AG08396 (cell line): ENCODE results near the gene ATG101.

Source experiments
- DNase-seq: peaks from one replicate; pipeline ENCODE4 v3.0.0; 2012; ENCODE audit warnings: low spot score, mixed read lengths

ATG101 gene, protein sequence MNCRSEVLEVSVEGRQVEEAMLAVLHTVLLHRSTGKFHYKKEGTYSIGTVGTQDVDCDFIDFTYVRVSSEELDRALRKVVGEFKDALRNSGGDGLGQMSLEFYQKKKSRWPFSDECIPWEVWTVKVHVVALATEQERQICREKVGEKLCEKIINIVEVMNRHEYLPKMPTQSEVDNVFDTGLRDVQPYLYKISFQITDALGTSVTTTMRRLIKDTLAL

DNA sequence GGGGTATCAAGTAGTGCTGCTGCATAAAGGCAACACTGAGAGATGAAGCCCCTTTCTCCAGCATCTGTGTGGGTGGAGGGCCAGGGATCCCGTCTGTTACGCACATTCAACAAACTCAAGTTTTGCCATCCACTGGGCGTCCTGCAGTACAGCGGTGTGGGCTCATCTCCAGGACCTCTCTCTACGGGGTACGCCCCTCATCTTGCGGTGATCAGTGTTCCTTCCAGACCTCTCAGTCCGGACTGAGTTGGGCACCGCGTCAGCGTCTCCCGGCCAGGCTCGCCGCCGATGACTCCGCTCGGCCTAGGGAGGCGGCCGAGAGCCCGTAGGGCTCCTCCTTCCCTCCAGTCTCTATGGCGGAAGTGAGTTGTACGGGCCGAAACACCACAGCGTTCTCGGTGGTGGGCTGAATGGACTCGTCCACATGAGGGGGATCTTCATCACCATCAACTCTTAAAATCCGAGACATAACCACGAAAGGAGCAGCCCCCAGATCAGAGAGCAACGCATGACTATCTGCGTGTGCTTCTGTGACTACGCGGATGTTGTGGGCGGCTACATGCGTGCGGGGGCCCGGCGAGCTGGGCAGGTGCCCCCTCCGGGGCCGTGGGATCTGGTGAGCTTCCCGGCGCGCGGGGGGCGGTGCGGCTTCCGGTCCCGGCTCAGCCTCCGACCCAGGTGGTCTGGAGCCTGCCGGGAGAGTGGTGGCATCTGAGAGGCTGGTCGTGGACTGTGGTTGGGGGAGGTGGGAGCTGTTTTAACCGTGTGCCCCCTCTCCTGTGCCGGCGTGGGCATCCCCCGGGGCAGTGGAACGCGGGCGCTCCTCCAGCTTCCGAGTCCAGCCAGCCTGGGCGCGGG lies at the start of gene ATG101:
TSS of gene ATG101 (plus strand) at position 652 of the 858 bp plus-strand sequence. CDS start 3,673 bp downstream, outside the sequence.
- peak; percentile 95 for DNase-seq

DNA sequence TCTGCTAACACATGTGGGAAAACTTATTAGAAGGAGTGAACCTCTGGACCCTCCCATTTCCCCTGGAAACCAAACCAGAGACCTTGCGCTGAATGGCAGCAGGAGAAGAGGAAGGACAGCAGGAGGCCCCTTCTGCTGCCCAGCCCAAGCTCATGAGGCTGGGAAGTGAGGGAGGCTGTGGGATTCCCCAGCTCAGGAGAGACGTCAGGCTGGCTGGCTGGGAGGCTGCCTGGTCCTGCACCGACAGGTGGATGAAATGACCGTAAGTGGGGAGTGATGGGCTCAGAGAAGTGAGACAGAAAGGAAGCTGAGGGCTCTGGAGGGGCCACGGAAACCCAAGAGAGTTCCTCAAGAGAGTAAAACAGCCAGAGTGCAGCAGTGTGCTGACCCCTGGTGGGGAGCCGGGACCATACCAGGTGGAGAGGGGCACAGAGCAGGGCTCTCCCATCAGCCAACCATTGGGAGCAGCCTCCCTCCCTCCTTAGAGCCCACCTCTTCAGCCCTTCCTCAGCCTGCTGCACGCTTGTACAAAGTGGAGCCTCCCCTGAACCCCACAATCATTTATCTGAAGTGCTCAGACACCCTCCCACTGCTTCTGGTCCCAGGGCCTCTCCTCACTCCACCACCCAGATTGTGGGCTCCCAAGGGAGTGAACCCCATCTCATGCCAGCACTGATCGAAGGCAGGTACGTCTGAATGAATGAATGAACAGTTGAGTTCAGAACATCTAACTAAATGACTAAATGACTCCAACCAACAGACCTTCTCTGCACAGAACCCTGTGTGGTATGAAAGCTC lies 49.0 kb upstream of the ATG101 start:
- peak; percentile 79 for DNase-seq

DNA sequence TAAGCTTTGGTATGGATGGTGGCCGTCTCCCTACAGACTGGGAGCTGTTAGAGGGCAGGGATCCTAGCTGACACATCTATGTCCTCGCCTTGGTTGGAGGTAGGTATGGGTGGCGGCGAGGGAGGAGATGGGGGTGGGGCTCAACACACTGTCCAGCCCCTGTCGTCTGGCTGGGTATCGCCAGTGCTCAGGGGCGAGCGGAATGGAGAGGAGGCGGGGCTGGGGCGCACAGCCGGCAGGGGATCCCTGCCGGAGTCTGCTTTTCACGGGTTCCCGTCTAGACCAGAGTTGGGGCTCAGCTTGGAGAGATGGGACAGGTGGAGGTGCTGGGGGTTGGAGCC lies 47.0 kb upstream of the ATG101 start:
- no peak for DNase-seq

DNA sequence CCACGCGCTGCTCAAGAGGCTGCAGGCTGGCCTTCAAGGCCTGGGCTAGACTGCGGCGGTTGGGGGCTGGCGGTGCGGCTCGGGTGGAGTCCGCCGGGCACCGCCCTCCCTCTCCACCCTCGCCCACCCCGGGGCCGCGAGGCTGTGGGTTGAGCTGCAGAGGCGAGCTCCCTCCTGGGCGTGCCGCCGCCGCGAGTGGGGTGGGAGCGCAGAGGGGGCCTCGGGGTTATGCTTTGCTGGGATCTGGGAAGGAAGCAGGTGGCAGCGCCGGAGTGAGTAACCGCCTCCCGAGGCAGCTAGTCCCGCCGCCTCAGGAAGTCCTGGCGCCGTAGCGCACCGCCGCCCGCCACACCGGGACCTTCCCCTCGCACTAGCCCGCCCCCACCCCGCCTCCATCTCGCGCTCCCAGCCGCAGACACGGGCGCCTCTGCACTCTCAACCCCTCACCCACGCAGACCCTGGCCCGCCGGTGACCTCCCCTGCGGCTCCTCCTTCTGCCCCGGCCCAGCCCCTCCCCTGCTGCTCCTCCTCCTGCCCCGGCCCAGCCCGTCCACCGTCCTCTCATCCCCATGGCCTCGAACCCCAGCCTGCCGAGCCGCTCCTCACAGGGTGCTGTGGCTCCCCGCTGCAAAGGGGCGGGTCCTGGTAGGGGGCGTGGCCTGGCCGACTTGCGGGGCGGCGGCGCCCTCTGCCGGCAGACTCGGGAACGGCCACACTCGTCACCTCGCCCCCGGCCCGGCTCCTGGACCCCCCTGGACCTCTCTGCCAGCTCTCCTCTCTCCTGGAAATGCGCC lies 46.4 kb upstream of the ATG101 start:
- peak; percentile 95 for DNase-seq

DNA sequence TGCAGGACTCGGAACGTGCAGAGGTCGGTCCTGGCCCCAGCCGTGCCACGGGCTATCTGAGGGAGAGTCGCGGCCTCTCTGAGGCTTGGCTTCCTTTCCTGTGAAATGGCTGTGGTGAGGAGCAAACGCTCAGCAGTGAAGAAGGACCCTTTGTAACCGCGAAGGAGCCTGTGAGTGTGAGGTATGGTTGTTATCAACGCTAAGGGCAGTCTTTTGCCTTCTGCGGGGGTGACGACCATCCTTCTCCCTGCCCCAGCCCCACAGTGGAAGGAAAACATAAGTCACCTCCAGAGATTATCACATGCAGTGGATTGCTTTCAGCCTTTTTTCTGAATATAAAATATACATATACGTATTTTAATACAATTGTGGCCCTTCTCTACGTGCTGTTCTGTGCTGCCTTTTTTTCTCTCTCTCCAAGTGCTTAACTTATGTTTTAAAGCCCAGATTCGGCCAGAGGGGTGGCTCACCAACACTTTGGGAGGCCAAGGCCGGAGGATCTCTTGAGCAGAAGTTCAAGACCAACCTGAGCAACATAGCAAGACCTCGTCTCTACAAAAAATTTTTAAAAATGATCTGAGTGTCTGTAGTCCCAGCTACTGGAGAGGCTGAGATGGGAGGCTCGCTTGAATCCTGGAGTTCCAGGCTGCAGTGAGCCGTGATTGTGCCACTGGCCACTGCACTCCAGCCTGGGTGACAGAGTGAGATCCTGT lies 45.6 kb upstream of the ATG101 start:
- no peak for DNase-seq

DNA sequence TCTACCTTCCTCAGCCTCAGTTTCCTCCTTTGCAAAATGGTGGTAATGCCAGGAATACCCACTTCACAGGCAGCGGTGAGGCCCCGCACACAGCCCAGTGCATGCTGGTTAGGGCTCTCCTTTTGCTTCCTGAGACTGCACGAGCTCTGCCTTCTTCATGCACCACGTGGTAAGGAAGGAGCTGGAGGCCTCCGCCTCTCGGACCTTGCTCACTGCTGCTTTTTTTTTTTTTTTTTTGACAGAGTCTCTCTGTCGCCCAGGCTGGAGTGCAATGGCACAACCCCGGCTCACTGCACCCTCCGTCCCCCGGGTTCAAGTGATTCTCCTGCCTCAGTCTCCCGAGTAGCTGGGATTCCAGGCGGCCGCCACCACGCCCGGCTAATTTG lies 44.9 kb upstream of the ATG101 start:
- no peak for DNase-seq

DNA sequence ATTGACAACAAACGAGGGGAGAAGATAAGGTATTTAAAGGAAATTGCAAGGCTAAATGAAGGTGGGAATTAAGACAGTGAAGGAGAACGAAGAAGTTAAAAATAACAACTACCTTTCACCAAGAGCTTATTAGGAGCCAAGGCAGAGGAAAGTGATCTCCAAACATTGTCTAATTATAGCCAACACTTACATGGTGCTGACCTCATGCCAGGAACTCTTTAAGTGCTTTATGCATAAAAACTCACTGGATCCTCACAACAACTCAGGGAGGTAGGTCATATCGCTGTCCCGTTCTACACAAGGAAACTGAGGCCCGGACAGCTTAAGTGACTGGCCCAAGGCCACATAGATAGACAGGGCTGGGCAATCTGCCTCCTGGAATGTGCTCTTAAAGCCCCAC lies 43.5 kb upstream of the ATG101 start:
- no peak for DNase-seq

DNA sequence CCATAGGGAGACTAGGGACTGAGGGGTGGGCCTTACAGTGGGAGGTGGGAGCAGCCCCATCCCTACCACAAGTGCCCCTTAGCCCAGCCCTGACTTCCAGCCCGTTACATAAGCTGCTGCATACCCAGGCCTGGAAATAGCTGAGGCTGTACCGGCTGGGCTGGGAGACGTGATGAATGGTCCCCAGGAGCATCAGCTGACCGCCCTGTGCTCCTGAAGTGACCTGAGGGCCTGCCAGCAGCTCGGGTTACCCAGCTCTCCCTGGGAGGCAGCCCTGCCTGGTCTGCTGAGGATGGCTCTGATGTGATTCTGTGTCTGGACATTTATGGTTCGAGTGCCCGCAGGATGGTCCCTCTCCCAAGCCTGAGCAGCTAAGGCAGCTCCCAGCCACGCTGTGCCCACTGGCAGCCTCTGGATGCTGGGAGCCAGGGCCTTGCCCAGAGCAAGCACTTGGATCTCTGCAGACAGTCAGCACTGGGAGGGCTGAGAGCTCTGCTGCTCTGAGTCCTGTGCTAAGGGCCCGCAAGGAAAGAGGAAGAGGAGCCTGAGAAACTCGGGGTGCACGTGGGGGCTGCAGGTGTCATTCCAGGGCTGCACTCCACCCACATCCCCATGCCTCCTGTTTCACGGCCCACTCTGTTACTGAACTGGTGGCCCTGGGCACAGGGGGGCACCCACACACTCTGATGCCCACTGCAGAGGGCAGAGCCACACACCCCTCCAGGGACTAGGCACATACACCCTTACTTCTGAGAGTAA lies 42.5 kb upstream of the ATG101 start:
- no peak for DNase-seq

DNA sequence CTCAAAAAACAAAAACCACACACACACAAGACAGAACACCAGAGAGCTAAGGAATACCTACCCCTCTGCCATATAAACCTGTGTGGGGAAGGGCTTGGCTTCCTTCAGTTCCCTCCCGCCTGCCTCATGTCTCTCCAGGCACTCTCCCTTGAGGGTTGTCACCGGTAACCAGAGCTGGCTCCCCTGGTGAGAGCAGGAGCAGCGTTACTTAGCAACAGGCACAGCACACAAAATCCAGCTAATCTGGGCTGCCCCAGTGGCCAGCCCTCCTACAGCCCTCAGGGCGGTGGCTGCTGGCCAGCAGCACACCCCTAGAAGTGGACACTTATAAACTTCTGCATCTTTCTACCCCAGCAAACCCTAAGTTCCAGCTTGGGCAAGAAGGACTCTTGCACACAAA lies 40.1 kb upstream of the ATG101 start:
- DNase-seq, result no peak

DNA sequence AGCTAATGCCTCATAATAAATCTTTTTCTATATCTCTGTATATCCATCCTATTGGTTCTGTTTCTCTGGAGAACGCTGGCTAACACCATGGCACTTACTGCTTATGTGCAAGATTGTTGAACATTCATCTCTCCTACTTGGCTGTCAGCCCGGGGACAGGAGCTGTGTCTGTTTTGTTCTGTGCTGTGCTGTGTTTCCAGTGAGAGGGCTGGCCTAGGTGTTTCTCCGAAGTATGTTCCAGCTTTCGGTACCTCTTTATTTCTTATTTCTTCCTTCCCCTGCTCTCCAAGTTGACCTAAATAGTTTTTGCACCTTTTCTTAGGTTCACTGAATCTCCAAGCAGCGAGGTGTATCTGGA lies 37.4 kb upstream of the ATG101 start:
- DNase-seq, result peak; percentile 64

DNA sequence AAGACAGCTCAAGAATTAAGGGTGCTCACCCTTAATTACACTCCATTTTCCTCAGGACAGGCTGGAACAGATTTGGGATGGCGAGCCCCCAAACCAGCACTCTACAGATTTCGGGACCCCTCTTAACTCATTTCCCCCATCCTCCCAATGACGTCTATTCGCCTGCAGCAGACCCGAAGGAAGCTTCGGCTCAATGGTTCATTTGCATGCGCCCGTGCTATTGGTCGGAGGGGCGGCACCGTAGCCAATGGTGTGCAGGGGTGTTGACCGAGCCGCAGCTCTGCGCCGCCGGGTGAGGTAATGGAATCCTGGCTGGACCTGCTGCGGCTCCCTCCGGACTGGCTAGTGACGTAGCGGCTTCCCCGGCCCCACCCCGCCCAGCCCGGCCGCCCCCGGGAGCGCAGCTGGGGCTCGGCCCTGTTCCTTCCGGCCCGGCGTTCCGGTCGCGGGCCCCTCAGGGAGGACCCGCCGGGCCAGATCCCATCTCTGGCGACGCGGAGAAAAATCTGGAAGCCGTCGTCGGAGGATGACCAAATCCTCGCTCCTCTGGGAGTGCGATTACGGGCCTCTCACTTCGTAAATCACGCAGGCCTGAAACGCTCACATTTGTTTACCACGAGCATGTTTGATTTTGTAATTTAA lies 36.9 kb upstream of the ATG101 start:
- DNase-seq, result peak; percentile 98

DNA sequence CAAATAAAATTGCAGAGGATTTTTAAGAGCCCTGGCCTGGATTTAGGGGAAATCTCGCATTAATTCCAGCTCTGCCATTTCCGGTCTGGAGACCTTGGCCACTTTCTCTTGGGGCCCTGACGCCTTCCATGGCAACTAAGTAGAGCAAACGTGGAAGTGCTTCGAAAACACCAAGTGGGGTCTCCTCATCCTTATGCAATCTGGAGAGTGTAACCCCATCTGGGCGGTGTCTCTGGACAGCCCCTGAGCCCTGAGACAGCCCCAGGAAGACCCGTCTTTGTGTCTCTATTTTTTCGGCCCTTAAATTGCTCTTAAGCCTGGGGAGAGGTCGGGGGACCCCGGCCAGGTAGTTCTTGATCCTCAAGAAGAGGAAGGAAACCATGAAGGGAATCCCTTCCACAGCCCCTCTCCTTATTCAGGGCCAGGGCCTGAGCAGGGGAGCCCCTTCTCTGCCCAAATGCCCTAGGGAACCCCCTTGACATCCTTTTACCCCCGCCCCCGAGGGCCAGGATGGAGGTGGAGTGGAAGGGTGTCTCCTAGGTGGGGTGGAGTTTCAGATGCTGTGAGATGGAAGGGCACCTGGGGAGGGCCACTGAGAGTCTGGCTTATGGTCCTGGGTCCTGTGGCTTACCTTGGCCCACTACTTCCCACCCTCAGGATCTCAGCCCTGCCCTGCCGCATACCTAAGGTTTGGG lies 36.2 kb upstream of the ATG101 start:
- DNase-seq, result no peak

DNA sequence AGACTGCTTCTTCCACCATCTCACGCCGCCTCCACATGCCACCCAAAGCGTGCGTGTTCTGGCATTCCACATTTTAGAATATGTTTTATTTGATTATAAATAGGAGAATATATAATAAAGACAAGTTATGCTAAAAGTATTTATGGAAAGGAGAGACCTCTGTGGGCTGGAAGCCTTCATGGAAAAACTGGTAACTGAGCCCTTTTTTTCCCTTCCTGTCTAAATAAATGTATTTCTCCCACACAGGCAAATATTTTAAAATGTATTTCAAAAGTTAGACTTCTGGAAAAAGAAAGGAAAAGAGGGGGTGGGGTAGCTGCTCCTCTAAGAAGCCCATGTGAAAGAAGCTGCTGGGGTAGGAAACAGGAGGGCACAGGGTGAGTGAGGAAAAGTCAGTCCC lies 34.6 kb upstream of the ATG101 start:
- no peak for DNase-seq

DNA sequence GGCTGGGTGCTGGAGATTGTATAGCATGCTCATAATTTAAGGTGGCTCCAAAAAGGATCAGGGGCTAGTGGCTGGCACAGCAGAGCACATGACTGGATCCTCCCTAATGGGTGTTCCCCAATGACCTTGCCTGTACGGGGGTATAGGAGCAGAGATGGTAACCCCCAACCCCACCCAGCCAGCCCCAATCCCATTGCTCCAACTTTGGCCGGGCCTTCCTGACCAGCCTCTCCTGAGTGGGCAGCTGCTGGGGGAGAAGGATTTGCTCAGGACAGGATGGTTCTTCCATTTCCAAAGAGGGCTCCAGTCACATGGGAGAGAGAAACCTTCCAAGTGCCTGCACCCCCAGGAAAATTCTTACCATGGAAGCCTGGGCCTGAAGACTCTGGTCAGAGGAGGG lies 33.9 kb upstream of the ATG101 start:
- DNase-seq, result no peak

DNA sequence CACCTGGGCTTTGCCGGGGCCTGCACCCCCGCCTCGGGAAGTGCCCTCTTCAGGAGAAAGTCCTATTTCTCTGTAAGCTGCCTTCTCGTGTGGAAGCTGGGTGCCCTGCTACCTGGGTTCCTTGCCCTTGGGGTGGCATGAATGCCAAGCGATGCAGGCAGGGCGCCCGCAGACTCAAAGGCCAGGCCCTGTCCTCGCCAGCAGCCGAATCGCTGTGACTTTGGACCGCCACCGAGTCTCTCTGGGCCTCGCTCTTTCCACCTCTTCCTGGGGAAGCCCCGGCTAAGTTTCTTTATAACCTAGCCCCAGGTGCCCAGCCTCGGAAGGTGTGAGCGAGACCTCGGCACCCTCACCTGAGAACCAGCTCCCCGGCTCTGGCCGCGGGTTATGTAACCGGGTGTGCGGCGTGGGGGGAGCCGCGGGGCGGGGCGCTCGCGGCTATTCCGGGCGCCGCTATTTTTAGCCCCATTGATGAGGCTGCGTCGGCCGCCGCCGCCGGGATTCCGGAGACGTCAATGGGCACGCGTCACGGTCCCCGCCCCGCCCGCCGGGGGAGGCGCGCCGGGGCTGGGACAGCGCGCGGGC lies 33.1 kb upstream of the ATG101 start:
- peak; percentile 92 for DNase-seq

DNA sequence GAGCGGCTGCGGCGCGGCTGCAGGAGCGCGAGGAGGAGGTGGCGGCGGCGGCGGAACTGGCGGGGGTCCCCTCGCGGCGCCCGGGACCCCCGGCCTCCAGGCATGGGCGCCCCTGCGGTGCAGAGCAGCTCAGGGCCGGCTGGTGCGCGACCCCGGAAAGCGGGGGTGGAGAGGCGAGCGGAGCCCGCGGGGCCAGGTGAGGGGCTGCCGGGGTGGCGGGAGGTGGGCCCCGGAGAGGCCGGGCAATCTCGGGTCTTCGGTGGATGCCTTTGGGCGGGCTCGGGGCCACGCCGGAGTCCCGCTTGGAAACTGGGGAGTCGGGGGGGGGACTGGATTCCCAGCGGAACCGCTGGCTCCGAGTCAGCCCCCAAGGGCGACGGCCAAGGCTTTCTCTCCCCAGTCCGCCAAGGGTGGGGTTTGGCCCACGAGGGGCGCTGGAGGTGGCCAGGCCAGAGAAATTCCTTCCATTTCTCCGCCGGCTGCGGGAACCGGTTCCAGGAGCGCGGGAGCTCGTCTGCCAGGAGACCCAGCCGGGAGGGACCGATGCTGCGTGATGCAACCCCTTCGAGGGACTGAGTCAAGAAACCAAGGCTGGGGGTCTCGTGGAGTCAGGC lies 32.4 kb upstream of the ATG101 start:
- peak; percentile 68 for DNase-seq

DNA sequence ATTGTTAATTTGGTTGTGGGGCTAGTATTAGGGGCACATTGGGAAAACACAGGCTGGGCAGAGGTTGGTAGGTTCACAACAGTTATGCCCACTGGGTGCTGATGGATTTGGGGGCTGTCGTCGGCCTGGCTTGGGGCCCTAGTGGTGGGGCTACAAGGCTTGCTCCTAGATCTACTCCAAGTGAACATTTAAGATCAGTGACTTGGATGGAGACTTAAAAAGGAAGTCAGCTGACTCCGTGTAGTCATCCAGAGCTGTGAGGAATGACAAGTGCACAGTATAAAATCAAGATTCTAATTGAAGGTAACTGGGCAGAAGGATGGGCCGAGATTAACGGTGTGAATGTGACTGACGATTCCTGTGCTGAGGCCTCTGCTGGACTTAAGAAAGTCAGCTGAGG lies 31.3 kb upstream of the ATG101 start:
- no peak for DNase-seq

DNA sequence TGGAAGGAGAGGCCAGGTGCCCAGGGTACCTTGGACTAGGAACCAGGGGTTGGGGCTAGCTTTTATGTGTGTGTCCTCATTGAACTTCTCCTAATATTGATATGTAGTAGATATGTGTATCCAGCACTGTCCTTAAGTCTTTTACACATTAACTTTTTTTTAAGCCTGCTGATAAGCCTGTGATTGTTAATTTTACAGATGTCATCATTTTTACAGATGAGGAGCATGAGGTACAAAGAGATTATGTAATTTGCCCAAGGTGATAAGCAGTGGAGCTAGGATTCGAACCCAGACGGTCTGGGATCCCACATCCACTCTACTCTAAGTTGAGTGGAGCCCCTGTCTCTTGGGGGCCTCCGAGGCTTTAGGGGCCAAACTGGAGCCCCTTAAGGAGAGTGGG lies 28.7 kb upstream of the ATG101 start:
- DNase-seq, result no peak

DNA sequence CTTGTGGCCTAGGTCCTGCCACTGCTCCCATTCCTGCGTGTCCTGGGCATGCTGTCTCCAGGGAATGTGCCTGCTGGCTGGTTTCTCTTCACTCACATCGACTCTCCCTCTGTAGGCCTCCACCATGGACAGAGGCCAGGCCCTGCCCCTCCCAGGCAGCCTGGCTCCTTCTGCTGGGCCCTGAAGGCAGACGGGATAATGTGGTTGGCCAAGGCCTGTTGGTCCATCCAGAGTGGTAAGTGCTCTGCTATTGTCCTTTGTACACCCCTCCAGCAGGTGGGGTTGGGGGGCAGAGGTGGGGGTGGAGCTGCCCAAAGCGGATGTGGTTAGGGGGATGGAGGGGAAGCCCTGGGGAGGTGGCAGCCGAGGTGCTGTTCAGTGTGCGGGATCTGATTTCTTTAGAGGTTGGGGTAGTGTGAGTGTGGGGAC lies 28.1 kb upstream of the ATG101 start:
- peak; percentile 73 for DNase-seq
